Superior temporal gyrus (tissue), 1 donor: ENCODE measurements around the gene CCDC6.

ENCODE experiments used
- DNase-seq: peaks from one replicate; pipeline ENCODE4 v3.0.0-alpha.2; 2016; ENCODE audit errors: extremely low spot score

CCDC6 gene

DNA sequence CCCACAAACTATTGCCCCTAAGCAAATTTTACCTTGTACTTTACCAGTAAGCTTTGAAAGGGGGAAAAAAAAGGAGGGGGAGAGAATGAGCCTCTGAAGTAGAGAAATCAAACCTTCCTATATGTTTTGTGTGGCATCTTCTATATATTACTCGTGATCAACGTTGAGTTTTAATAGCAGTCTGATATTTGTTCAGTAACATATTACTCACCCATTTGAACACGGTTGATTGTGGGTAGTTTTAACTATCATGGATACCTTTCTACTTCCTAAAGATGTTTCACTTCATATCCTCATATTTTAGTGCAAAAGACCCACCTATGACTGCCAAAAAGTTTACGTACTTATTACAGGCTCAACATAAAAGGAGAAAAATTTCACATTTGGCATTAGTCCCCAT is 54.5 kb downstream of the CCDC6 start:
- DNase-seq = no peak

- no peak for DNase-seq
Measured at GRCh38 chr10:59847888-59848287, 58.5 kb downstream of the CCDC6 start.

DNA sequence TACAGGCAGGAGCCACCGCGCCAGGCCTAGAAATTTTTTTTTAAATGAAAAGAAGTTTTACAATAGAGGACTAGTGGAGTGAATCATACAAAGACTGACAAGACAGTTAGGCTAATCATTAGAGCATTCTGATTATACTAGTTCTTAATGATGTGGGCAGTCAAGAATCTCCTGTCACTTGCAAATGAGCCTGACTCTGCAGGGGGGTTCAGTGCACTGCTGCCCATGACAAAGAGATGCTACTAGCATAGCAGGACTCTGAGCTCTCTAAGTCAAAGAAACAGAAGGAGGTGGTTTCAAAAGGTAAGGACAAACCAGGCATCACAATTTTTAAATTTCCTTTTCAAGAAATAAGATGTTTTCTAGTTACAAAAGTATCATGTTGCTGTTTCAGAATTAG is 59.0 kb downstream of the CCDC6 start:
- DNase-seq = no peak

GRCh38 chr10:59844436-59844835 is 61.9 kb downstream of the CCDC6 start:
- no peak for DNase-seq

- DNase-seq = no peak
Measured at GRCh38 chr10:59843748-59844147, 62.6 kb downstream of the CCDC6 start.

DNA sequence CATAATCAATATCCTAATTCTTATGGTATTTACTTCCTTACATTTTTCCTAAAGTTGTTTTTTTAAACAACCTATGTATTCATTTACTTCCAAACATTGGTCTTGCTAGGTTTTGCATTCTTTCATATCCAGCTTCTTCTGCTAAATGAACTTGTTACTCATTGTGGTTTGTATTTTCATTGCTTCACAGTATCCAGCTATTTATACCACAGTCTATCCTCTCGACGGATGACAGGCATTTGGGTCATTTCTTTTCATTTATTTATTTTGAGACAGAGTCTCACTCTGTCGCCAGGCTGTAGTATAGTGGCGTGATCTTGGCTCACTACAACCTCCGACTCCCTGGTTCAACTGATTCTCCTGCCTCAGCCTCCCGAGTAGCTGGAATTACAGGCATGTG is 66.8 kb downstream of the CCDC6 start:
- DNase-seq = no peak

DNA sequence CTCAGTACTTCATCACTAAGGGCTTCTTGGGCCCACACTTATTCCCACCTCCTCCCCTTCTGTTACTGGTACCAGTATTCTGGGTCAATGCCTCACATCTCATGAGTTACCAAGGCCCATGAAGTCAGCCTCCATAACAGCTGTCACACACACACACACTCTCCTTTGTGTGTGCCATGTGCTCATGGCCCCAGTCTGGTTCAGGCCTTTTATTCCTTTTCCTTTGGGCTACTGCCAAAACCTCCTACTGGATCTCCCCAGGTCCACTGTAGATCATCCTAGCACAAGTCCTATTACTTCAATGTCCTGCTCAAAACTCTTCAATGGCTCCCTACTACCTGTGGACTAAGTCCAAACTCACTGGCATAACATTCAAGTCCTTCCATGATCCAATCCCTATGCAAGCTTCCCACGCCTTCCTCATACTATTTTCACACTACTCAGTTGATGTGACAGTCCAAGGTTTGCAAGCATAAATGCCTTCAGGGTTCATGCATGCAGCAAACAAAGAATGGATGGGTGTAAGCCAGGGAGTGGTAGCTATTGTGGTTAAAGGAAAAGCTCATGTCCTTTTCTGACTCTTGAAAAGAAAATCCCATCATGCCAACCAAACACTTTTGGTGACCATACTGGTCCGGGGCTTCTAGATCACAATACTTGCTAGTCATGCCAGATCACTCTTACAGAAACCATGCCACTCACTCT is 68.1 kb downstream of the CCDC6 start:
- no peak for DNase-seq

DNA sequence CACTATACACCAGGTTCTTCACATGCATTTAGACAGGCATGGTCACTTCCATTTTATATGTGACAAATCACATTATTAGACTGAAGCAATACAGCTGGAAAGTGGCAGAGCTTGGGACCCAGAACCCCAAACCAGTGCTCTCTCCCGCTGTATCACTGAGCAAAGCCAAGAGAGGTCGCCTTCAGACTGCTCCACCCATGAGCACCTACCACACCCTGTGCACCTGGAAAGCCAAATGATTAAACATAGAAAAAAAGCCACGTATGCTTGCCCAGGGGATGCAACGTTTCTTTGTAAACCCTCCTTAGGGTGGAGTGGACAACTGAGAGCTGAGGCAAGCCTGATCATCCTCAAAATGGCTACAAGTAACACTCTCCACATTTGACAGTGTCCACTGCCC is 72.5 kb downstream of the CCDC6 start:
- no peak for DNase-seq

- DNase-seq = no peak
Measured at GRCh38 chr10:59832506-59832905, 73.8 kb downstream of the CCDC6 start.

- DNase-seq = no peak
Measured at GRCh38 chr10:59831658-59832503, 74.5 kb downstream of the CCDC6 start.

DNA sequence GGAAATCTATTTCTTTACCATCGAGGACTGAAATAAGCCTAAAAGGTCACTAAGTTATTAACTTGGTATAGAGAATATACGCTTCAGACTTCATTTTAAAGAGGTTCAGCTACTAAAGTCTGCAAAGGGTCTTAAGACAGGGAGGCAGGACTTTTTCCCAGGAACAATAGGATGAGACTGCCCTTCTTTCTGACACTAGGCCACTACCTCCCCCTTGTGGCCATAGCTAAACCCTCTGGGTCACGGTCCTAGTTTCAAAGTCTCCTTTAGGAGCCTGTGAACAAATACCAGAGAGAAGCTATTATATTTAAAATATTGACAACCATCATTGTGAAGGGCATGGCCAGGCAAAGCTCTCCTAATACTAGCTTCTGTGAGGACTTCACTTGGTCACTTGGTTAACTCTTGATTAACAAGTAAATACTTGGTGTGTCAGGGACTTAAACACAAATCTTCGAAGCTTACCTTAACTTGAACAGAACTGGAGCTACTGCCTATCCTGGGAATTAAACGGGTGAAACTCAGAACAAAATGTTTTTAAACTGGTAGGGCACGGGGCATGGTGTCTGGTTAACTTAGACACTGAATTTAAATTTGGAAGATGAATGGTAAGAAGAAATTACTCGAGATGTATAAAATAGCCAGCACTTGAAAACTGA is 75.6 kb downstream of the CCDC6 start:
- peak; percentile 78 for DNase-seq

GRCh38 chr10:59829601-59830000 is 76.8 kb downstream of the CCDC6 start:
- DNase-seq = no peak

GRCh38 chr10:59829024-59829423 is 77.3 kb downstream of the CCDC6 start:
- no peak for DNase-seq

- no peak for DNase-seq
Measured at GRCh38 chr10:59825932-59826331, 80.4 kb downstream of the CCDC6 start.

- DNase-seq = no peak
Measured at GRCh38 chr10:59823751-59824150, 82.6 kb downstream of the CCDC6 start.

DNA sequence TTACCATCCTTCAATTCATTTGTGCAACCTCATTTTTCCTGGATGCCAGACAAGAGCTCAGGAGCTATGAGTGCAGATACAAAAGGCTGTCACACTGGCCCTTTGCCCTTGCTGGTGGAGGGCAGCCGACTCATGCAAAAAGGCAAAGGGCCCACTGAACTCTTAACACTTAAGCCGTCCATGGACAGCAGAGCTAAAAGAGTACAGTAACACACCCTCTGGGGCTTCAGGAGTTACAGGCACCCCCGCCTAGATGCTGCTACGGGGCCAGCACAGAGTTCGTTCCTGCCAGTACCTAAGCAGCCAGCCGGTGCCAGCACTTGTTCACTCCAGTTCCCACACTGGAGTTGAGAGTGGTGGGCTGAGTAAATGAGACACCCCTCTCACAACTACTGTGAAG is 83.2 kb downstream of the CCDC6 start:
- DNase-seq = no peak

GRCh38 chr10:59820471-59820870 is 85.9 kb downstream of the CCDC6 start:
- no peak for DNase-seq

DNA sequence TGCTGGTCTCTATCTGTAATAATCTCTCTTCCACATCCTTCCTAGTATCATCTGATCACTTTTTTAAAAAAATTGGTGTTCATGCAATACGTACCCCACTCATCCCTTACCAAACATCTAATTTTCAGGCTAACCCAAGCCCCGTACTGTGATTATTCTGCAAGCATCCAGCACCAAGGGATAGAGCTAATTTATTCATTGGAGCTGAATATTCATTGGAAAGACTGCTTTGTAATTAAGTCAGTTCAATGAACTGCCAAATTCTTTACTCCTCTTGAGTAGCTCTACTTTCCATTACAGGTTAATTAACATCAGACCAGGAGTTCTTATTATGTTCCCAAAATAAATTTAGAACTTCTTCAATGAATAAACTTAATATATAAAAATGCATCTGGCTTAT is 86.7 kb downstream of the CCDC6 start:
- no peak for DNase-seq

DNA sequence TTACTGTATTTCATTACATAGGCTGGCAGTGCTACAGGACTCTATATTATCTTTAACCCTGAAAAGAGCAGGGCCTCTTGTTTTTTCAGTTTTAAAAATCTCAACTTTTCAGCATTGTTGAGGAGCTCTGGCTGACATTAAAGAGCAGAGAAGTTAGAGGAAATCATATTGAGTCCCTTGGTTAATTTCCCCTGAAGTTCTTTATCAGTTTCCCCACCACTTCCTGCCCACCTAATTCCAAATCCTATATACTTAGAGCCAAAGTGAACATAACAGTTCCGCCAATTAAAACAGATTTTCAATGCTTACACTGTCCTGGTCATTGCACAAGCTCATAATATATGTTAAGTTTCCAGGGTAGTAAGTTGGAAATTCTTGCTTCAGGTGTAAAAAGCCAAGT is 87.1 kb downstream of the CCDC6 start:
- DNase-seq = no peak

DNA sequence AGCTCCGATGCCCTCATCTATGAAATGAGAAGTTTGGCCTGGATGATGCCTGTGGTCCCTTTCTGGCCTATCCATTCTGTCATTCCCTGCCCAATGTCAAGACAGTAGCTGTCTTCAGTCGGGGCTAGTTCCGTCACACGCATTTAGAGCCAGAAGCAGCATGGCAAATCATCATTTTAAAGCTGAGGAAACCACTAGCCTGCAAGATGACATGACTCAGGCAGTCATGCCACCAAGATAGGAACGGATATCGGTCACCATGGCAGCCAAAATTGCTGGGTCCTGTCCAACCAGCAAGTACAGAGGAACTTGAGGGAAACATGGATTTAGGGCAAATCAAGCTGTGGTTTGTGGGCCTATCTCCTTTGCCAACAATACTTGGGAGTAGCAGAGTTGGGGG is 88.6 kb downstream of the CCDC6 start:
- DNase-seq = no peak

DNA sequence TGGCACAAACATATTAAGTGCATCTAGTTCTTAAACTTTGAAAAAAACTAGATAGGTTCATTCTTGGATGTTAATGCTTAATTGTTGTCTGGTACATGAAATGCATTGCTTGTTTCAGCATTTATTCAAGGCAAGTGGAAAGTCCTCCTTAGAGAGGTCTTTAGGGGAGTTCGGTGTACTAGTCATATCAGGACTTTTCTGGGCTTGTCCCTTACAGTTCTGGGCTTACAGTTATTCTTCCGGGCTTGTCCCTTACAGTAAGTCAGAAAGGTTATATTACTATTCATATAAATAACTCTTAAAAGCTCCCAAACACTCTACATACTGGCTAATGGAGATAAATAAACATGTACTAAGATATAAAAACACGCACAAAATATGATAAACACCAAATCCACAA is 91.5 kb downstream of the CCDC6 start:
- no peak for DNase-seq

DNA sequence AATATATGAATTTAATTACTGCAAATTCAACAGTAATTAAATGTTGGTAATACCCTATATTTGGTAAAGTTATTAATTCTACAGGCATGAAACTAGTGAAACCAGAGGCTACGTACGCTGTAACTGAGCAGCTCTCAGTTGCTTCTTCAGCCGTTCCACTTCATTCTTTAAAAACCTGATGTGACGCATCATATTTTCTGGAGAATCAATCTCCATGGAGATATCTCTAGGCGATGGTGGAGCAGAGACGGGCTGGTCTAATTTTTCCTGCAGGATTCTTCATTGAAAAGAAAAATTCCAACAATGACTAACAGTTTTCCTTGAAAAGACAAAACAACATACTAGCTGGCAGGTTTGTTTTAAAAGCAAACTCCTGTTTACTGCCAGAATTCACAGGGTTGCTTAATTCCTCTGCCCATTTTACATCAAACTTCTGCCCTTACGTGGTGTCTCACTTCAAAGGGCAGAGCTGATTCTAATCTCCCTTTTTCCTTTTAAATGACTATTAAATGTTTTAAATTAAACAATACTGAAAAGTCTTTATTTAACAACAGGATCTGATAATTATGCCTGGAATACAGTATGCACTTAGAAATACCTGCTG is 93.7 kb downstream of the CCDC6 start:
- DNase-seq = no peak

- DNase-seq = no peak
Measured at GRCh38 chr10:59809644-59809974, 96.7 kb downstream of the CCDC6 start.
